GM19372 (cell line): ENCODE measurements around the gene MAPT.

Experiments used
- ATAC-seq: cut with Tn5 transposase; IDR thresholded peaks from one replicate; pipeline ENCODE4 v1.9.1; 2021; ENCODE audit warnings: mild to moderate bottlenecking, low read depth, moderate library complexity; ENCODE audit not compliant: unreplicated experiment

MAPT gene

DNA sequence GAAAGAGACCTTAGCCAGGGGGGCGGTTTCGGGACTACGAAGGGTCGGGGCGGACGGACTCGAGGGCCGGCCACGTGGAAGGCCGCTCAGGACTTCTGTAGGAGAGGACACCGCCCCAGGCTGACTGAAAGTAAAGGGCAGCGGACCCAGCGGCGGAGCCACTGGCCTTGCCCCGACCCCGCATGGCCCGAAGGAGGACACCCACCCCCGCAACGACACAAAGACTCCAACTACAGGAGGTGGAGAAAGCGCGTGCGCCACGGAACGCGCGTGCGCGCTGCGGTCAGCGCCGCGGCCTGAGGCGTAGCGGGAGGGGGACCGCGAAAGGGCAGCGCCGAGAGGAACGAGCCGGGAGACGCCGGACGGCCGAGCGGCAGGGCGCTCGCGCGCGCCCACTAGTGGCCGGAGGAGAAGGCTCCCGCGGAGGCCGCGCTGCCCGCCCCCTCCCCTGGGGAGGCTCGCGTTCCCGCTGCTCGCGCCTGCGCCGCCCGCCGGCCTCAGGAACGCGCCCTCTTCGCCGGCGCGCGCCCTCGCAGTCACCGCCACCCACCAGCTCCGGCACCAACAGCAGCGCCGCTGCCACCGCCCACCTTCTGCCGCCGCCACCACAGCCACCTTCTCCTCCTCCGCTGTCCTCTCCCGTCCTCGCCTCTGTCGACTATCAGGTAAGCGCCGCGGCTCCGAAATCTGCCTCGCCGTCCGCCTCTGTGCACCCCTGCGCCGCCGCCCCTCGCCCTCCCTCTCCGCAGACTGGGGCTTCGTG is at the start of gene MAPT:
Gene MAPT (plus strand): TSS at position 533 of the 763 bp plus-strand sequence. CDS start 67,784 bp downstream, outside the sequence.
- peak; percentile 79 for ATAC-seq

DNA sequence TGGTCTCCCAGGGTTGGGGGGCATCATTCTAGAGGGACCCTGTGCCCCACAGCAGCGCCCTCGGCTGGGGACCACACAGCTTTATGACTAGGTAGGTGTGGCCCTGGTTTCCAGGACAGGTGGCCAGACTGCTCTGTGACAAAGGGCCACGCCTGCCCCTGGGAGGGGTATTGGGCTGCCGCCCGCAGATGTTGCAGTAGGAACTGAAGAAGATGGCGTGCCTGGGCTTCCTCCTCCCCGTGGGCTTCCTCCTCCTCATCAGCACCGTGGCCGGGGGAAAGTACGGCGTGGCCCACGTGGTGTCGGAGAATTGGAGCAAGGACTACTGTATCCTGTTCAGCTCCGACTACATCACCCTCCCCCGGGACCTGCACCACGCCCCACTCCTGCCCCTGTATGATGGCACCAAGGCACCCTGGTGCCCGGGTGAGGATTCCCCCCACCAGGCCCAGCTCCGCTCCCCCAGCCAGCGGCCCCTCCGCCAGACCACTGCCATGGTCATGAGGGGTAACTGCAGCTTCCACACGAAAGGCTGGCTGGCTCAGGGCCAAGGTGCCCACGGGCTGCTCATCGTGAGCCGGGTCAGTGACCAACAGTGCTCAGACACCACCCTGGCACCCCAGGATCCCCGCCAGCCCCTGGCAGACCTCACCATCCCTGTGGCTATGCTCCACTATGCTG is 49.5 kb upstream of the MAPT start, which contains the start of gene SPPL2C:
Gene SPPL2C (plus strand): TSS at position 187 of the 681 bp plus-strand sequence. CDS start 26 bp downstream, at position 213.
- ATAC-seq: no peak

DNA sequence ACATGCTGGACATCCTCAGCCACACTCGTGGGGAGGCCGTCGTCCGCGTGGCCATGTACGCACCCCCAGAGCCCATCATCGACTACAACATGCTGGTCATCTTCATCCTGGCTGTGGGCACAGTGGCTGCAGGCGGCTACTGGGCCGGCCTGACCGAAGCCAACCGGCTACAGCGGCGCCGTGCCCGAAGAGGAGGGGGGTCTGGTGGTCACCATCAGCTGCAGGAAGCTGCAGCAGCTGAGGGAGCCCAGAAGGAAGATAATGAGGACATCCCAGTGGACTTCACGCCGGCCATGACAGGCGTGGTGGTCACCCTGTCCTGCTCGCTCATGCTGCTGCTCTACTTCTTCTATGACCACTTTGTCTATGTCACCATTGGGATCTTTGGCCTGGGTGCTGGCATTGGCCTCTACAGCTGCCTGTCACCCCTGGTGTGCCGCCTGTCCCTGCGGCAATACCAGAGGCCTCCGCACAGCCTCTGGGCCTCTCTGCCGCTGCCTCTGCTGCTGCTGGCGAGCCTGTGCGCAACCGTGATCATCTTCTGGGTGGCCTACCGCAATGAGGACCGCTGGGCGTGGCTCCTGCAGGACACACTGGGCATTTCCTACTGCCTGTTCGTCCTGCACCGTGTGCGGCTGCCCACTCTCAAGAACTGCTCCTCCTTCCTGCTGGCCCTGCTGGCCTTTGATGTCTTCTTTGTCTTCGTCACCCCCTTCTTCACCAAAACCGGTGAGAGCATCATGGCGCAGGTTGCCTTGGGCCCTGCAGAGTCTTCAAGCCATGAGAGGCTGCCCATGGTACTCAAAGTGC is 48.8 kb upstream of the MAPT start:
- no peak for ATAC-seq

DNA sequence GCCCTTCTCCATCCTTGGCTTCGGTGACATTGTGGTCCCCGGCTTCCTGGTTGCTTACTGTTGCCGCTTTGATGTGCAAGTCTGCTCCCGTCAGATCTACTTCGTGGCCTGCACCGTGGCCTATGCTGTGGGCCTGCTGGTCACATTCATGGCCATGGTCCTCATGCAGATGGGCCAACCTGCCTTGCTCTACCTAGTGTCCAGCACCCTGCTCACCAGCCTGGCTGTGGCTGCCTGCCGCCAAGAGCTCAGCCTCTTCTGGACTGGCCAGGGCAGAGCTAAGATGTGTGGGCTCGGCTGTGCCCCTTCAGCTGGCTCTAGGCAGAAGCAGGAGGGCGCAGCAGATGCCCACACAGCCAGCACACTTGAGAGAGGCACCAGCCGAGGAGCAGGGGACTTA is 48.1 kb upstream of the MAPT start:
- no peak for ATAC-seq

DNA sequence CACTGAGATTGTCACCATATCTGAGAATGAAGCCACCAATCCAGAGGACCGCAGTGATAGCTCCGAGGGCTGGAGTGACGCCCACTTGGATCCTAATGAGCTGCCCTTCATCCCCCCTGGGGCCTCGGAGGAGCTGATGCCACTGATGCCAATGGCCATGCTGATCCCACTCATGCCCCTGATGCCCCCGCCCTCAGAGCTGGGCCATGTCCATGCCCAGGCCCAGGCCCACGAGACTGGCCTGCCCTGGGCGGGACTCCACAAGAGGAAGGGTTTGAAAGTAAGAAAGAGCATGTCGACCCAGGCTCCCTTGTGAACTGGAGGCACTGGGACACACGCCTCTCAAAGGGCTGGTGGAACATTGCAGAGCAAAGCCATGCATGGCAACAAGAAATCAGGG is 47.7 kb upstream of the MAPT start:
- ATAC-seq: no peak

DNA sequence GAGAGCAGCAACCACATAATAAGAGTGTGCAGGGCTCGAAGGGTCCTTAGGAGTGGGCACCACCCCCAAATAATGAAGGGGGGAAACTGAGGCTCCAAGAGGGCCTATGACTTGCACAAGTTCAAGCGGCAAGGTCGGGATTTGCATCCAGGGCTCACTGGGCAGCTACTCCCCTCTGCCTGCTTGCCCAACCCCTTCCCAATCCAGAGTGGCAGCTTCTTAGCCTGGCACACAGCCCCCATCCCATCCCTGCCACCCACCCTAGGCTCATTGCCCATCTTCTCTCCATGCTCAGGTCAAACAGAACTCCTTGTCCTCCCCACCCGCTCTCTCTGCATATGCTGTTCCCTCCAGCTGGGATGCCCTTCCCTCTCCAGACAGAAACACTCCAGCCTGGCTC is 47.3 kb upstream of the MAPT start:
- no peak for ATAC-seq

DNA sequence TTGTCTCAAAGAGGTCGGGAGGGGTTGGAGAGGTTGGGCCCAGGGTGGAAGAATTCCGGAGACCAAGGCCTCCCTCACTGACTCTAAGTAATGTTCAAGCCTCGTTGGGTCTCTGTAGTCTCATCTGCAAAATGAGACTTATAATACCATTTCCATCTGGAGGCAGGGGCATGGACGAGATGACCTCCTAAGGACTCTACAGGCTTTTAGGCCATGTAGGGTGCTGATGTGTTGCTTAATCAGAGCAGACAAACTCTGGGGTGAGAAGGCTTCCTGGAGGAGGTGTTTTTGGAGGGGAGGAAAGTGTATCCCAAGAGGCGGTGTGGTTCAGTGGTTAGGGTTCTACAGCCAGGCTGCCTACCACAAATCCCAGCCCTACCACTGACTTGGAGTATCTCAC is 46.6 kb upstream of the MAPT start:
- no peak for ATAC-seq

DNA sequence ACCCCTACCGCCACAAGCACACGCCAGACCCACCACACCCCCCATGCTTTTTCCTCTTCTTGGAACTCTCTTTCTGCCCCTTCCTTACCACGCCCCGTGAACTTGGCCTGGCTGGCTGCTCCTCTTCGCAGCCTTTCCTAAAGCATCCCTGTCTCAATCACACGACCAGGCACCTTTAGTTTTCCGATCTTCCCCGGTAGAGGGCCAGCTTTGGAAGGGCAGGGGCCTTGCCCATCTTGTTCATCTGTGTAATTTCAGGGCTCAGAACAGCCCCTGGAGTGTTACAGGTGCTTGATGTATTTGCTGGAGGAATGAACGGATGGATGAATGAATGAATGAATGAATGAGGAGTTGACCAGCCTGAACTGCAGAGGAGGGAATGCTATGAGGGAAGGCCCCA is 45.9 kb upstream of the MAPT start:
- no peak for ATAC-seq

DNA sequence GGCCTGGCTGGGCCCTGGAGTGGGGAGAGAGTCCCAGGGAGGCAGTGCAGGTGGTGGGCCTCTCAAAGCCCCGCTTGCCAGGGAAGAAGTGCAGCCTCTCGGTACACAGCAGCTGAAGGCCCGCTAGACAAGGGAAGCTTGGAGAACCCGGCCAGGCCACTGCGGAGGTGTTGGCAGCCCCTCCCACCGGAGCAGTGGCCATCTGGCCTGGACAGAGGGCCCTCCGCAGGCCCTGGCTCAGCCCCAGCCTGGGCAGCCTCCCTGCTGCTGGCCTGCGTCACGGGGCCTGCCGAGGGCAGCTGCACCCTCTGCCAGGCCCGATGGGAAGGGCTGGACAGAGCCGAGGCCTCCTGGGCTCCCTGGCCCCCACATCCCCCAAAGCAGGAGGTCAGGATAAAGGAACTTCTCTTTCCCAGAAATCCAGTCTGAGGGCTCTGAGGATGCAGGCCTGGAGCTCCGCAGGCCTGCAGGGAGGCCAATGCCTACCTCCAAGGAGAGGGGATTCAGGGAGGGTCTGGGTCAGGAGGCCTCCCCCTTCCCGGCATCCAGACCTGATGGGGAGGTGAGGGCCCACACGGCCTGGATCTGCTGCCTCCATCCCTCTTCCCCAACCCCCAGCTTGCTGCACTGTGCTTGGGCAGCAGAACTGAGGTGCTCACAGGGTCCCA is 45.4 kb upstream of the MAPT start:
- no peak for ATAC-seq

DNA sequence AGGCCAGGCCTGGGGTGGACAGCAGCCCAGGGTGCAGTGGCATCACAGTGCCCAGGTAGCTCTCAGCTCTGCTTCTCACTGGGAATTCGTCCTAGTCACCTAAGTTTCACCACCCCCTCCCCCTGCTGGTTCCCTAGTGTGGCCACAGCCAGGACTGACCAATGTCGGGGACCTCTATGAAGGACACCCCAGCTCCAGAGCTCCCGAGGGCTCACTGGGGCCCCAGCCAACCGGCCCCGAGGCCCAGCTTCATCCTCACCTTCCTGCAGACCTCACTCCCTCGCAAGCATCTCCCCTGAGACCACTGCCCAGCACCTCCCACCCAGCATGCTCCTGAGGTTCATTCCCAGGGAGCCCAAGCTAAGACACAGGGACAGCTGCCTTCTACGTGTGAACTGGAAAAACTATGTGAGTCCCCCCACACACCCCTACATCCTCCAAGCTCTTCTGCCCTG is 44.8 kb upstream of the MAPT start:
- ATAC-seq: no peak

DNA sequence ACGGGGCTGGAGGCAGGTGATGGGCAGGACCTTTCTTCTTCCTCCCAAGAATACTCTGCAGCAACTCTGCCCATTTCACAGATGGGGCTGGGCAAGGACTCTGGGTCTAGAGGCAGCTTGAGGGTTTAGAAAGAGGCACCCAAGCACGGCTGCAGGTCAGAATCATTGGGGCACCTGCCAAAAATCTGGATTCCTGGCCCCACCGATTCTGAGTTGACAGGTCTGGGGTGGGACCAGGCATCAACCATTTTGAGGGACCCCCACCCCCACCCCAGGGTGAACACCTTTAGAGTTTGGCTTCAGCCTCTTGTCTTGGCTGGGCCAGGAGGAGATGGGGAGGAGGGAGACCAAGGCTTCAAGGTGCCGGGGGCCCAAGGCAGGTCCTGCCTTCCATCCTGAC is 44.3 kb upstream of the MAPT start:
- ATAC-seq: no peak

DNA sequence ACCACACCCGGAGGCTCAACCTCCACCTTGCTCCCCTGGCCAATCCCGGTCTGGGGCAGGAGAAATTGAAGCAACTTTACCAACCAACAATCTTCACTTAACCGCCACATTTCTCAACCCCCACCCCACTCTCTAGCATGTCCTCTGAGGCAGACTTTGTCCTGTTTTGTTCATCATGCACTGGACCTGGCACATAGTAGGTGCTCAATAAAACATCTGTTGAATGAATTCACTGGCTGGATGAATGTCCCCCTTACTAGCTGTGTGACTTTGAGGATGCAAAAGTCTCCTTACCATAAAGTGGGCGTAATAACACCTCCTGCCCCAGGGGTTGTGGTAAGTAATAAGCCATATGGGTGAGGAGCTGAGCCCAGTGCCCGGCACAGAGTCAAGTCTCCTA is 43.9 kb upstream of the MAPT start:
- ATAC-seq: no peak

DNA sequence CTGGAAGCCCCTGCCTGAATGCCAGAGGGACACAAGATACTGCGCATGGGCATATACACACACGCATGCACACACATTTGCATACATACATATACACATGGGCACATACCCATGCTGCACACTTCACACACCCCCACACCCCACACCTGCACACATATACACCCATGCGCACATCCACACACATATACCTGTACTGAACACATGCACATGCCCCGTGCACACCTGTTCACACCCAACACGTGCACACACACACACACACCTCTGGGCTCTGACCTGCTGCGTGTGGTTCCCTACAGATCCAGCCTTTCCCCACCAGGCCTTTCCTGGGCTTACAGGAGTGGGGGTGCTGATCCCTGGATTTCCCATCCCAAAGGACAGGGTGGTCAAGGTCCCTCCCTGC is 43.3 kb upstream of the MAPT start:
- no peak for ATAC-seq

DNA sequence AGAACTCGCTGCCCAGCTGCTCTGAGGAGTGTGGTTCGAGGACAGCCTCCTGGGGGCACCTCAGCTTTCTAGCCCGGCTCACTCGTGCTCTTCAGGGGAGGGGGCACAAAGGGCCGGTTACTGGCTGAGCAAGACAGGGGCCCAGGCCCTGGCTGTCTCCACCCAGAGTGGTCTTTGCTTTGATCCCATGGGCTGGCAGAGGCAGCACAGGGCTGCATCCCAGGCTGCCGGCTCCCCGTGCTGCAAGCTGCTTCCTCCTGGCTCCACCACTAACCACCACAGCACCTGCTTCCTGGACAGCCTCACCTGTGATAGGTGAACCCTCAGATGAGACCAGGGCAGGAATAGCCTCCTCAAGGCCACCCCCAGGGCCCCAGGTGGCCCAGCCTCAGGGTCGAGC is 42.9 kb upstream of the MAPT start:
- no peak for ATAC-seq

DNA sequence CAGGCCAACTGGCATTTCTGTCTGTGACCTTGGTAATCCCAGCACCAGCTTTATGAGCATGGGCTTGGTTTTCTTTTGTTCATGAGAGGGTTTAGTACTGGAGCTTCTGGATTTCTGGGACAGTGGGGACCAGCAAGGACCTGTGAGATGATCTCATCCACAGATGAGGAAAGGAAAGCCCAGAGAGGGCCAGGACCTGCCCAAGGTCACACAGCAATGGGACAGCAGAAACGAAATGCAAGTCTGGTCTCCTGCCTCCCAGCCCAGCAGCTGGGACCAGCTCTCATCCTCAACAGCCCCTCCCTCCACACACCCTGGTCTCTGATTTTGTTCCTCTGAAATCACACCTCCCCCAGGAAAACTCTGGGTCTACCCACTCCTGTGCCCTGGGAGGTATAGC is 42.5 kb upstream of the MAPT start:
- ATAC-seq: no peak

DNA sequence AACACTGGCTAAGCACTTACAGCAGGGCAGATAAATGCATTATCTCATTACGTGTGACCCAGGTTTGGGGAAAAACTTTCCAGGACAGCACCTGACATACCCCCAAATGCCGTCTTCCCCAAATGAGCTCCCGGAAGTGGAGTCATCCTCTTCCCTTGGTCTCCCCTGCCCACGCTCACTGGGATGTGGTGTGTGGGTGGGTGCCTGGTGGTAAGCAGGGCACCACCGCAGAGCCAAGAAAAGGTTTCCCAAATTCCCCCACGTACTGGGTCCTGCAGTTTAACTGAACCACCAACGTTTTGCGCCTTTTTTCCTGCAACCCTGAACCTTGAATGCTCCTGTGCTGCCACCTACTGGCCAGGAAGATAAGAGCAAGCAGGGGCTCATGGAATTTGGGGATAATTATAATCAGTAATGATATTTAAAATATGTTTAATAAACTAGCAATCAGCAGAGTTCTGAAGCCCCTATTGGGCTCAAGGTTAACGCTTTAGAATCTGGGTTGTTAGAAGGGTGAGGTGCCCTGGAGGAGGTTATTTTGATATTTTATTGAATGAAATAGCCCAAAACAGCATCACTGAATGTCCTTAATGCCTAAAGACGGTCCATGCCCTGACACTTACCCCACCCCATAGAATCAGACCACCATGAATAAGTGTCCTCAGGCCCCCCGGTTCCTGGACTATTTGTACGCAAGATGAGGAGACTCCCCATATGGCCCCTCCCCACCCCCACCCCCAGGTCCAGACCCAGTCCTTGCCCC is 41.6 kb upstream of the MAPT start:
- ATAC-seq: no peak

DNA sequence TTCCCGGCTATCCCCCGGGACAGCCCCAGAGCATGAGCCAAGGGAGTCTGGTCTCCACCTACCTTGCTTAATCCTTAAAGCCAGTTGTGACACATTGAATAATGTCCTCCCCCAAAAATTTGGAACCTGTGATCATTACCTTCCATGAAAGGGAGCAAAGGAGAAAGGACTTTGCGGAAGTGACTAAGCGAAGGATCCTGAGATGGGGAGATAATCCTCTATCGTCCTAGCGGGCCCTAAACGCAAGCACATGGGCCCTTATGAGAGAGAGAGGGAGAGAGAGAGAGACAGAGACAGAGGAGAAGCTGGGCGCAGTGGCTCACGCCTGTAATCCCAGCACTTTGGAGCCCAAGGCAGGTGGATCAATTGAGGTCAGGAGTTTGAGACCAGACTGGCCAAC is 40.1 kb upstream of the MAPT start:
- no peak for ATAC-seq

DNA sequence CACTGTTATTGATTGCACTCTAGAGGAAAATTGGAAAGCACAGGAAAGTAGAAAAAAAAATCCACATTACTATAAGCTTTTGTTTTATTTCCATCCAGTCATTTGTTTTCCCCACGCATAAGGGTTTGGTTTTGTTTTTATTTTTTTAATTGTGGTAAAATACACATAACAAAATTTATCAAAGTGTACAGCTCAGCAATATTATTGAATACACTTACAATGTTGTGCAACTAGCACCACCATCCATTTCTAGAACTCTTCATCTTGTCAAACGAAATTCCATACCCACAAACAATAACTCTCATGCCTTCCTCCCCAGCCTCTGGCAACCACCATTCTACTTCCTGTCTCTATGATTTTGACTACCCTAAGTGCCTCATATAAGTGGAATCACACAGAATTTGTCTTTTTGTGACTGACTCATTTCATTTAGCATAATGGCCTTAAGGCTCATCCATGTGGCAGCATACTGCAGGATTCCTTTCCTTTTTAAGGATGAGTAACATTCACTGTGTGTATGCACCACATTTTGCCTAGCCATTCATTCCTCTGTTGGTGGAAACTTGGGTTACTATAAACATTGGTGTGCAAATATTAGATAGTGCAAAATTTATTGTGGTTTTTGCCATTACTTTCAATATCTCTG is 38.5 kb upstream of the MAPT start:
- ATAC-seq: no peak

DNA sequence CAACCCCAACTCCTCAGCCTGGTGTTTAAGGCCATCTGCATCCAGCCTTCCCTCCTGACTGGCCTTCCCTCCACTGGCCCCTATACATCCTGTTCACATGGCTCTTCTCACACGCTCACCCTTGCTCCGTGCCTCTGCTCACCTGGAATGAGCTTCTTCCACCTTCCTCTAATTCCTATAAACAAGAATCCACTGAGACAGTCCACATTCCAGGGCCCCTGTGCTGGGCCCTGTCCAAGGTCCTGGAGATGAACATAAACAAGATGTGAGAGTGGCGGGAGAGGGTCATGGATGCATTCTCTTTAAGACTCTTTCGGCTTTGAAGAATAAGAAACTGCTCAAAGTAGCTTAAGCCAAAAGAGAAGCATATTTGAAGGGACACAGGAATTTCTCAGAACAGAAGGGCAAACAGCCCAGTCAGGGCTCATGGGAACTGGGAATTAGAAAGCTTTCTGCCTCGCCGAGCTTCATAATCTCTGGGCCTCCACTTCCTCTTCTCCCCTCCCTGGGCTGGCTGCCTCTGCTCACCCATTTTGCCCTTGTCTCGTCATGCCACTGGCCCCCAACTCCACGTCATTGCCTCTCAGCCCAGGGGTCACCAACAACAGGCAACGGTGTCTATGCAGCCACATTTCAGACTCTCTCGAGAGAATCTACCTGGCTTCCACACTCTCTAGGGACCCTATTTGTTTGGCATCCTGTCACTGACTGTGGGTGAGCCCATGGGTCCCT is 36.2 kb upstream of the MAPT start:
- ATAC-seq: no peak
